ENCODE results near the gene NRXN3. TPM values are rescaled to one million over a fixed set of nuclear protein-coding genes. Genes with fewer than 3 reads are reported as not detected.

The NRXN3 gene
- total and polyA plus RNA-seq, 2 experiments from 2014 or later = 1.0 to 1.8 TPM

GRCh38 chr14:78425330-78425729 is 255.2 kb downstream of the NRXN3 start:
- peak; percentile 69 for ATAC-seq

GRCh38 chr14:78425782-78426181 is 255.6 kb downstream of the NRXN3 start:
- no peaks in the 10 kb centered on the region for H3F3A ChIP-seq (replicated peaks; ENCODE audit: low read depth)
- H3K4me3 Mint-ChIP-seq = no peak overlapping the region
- no peak overlapping the region for H2AFZ ChIP-seq
- TF ChIP-seq ZNF331 (CRISPR knock-in tag; IDR thresholded peaks at IDR 0.05; ENCODE audit: low read depth) (no peak), EZH2phosphoT487 (IDR thresholded peaks at IDR 0.05; ENCODE audit: unreplicated experiment) (no peak)
- TF ChIP-seq, protein P1, sequence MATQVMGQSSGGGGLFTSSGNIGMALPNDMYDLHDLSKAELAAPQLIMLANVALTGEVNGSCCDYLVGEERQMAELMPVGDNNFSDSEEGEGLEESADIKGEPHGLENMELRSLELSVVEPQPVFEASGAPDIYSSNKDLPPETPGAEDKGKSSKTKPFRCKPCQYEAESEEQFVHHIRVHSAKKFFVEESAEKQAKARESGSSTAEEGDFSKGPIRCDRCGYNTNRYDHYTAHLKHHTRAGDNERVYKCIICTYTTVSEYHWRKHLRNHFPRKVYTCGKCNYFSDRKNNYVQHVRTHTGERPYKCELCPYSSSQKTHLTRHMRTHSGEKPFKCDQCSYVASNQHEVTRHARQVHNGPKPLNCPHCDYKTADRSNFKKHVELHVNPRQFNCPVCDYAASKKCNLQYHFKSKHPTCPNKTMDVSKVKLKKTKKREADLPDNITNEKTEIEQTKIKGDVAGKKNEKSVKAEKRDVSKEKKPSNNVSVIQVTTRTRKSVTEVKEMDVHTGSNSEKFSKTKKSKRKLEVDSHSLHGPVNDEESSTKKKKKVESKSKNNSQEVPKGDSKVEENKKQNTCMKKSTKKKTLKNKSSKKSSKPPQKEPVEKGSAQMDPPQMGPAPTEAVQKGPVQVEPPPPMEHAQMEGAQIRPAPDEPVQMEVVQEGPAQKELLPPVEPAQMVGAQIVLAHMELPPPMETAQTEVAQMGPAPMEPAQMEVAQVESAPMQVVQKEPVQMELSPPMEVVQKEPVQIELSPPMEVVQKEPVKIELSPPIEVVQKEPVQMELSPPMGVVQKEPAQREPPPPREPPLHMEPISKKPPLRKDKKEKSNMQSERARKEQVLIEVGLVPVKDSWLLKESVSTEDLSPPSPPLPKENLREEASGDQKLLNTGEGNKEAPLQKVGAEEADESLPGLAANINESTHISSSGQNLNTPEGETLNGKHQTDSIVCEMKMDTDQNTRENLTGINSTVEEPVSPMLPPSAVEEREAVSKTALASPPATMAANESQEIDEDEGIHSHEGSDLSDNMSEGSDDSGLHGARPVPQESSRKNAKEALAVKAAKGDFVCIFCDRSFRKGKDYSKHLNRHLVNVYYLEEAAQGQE (IDR thresholded peaks at IDR 0.05; ENCODE audit: unreplicated experiment) = no peak
- H3K27me3 Mint-ChIP-seq (ENCODE audit: insufficient read depth, low read depth, poor library complexity) = peaks cover 2% of the 10 kb centered on the region
- H3K27ac Mint-ChIP-seq = no peak overlapping the region
- no peak overlapping the region for H3K27ac ChIP-seq (ENCODE audit: low read depth)
- H3K4me3 ChIP-seq = no peak overlapping the region
- H3K27me3 ChIP-seq (ENCODE audit: insufficient read depth) = no peaks in the 10 kb centered on the region
- H4K20me1 ChIP-seq (replicated peaks; ENCODE audit: insufficient read depth) = no peaks in the 10 kb centered on the region
- no peak for DNase-seq (ENCODE audit: low spot score)
- H3K36me3 Mint-ChIP-seq (ENCODE audit: low read depth) = no peaks in the 10 kb centered on the region
- no peaks in the 10 kb centered on the region for H3K36me3 ChIP-seq (ENCODE audit: insufficient read depth)
- ATAC-seq = no peak
- no peaks in the 10 kb centered on the region for H3K9me3 Mint-ChIP-seq
- no peaks in the 10 kb centered on the region; the same call in 1 of the 2 replicates for H3K9me2 ChIP-seq (ENCODE audit: insufficient read depth)
- peaks cover 3% of the 10 kb centered on the region; the same call in 1 of the 3 replicates for H3K4me1 Mint-ChIP-seq
- H3K4me2 ChIP-seq = no peak overlapping the region
- no peaks in the 10 kb centered on the region for H3K4me1 ChIP-seq (ENCODE audit: insufficient read depth)
- H3K79me2 ChIP-seq (replicated peaks; ENCODE audit: insufficient read depth) = no peaks in the 10 kb centered on the region

More at GRCh38 chr14:78425330-78425729, 255.2 kb downstream of the NRXN3 start:
- TF ChIP-seq CTCF (conservative IDR thresholded peaks at IDR 0.05; ENCODE audit: low read depth in 2 of 2) = 0 out of 4 replicates have a peak, but pooled peaks of 1 of the 2 experiments have one; percentile 1
- TF ChIP-seq, protein P2, sequence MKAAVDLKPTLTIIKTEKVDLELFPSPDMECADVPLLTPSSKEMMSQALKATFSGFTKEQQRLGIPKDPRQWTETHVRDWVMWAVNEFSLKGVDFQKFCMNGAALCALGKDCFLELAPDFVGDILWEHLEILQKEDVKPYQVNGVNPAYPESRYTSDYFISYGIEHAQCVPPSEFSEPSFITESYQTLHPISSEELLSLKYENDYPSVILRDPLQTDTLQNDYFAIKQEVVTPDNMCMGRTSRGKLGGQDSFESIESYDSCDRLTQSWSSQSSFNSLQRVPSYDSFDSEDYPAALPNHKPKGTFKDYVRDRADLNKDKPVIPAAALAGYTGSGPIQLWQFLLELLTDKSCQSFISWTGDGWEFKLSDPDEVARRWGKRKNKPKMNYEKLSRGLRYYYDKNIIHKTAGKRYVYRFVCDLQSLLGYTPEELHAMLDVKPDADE (IDR thresholded peaks at IDR 0.05) = no peak
- Histone ChIP-seq H3K27ac (ENCODE audit: low read depth) (no peak overlapping the region), H3K79me2 (replicated peaks; ENCODE audit: insufficient read depth) (no peaks in the 10 kb centered on the region), H3K4me2 (no peak overlapping the region), H3K36me3 (ENCODE audit: insufficient read depth) (no peaks in the 10 kb centered on the region), H4K20me1 (replicated peaks; ENCODE audit: insufficient read depth) (no peaks in the 10 kb centered on the region), H3K4me1 (ENCODE audit: insufficient read depth) (no peaks in the 10 kb centered on the region), H3F3A (replicated peaks; ENCODE audit: low read depth) (no peaks in the 10 kb centered on the region), H3K9me2 (ENCODE audit: insufficient read depth) (no peaks in the 10 kb centered on the region; the same call in 1 of the 2 replicates), H2AFZ (no peak overlapping the region), H3K4me3 (no peak overlapping the region), H3K27me3 (ENCODE audit: insufficient read depth) (no peaks in the 10 kb centered on the region)
- Mint-ChIP-seq H3K4me3 (no peak overlapping the region), H3K4me1 (peaks cover 3% of the 10 kb centered on the region; the same call in 1 of the 3 replicates), H3K27me3 (ENCODE audit: insufficient read depth, low read depth, poor library complexity) (peaks cover 2% of the 10 kb centered on the region), H3K27ac (no peak overlapping the region), H3K36me3 (ENCODE audit: low read depth) (no peaks in the 10 kb centered on the region), H3K9me3 (no peaks in the 10 kb centered on the region)
- DNase-seq (ENCODE audit: low spot score) = peak; percentile 10

Measured in GM23338 (cell line).